NOMO-1 treated with dmso at 0.1 percent for 144 hours (cell line): ENCODE data around the gene SOAT2.
"Not testable (repeated sequence)": the region's sequence is repeated elsewhere in the genome, so short reads cannot be mapped to it uniquely, and the experiment has no call there.

Experiments used
- DNase-seq: peaks from one replicate; lab custom pipeline; 2025; ENCODE audit not compliant: unreplicated experiment; lab: John Stamatoyannopoulos, UW

SOAT2 gene

DNA sequence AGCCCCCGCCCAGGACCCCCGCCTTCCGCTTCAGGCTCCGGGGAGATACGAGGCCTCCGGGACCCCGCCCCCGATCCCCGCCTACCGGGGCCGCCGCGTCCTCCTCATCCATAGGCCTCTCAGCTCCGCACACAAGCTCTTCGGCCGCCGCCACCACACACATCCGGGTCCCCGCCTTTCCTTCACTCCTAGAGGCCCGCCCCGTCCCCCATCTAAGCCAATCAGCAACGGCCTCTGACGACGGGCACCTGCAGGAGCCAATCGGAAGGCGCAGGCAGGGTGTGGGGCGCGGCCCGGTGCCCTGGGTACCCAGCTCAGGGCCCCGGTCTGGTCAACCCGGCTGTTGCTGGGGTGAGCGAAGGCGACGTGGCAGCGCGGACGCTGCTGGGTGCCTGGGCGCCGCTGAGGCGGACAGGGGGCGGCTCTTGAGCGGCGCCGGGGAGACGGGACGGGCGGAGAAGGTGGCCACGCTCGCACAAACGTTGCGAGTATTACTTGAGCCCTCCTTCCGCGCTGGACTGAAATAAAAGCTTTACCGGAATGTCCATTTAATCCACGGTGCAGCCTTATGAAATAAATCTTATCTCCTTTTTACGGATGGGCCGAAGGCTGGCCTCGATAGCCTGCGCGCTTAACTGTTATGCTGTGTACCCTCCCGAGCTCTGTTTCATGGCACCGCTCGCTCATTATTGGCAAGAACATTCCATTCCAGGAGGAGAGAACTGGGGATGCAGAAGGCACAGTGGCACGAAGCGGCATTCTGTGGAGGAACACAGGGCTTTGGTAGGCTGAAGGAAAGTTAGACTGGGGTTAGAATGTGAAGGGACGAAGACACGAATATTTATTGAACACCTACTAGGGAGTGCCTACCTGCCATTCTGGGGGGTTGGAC is 23.8 kb upstream of the SOAT2 start, which contains the start of gene SPRYD3:
SPRYD3 (minus strand) TSS at position 165 of the 892 bp plus-strand sequence; CDS start at position 108, 57 bp downstream.
- DNase-seq = peak; percentile 93

DNA sequence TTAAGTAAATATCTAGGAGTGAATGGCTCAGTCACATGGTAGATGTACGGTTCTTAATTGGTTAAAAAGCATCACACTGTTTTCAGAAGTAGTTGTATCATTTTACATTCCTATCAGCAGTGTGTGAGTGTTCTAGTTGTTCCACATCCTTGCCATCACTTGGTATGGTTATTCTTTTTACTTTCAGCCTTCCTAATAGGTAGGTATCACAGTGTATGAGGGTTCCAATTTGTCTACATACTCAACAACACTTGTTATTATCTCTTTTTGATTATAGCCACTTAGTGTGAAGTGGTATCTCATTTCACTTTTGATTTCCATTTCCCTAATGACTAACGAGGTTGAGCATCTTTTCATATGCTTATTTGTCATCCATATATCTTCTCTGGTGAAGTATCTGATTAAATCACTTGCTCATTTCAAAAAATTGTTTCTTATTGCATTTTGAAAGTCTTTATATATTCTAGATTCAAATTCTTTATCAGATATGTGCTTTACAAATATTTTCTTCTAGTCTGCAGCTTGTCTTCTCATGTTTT is 20.6 kb upstream of the SOAT2 start:
- no peak for DNase-seq

GRCh38 chr12:53086361-53086760 is 16.9 kb upstream of the SOAT2 start:
- no peak for DNase-seq

- DNase-seq = no peak
Measured at GRCh38 chr12:53090105-53090504, 13.2 kb upstream of the SOAT2 start.

DNA sequence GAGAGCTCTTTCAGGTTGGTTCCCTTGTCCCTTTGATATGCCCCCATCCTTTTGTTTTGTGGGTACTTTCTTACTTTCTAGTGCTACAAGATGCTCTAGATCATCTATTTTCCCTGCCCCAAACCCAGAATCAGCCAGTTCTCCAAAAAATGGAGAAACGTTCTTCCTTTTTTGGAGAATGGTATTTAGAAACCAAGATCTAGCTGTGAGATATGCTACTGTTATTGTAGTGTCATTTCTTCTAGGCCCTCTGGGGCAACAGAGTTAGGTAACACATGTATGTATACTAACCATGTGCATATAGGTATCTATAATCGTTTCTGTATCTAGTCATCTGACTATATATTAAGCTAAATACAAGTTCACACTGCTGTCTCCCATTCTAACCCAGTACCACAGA is 12.7 kb upstream of the SOAT2 start:
- no peak for DNase-seq

- DNase-seq = no peak
Measured at GRCh38 chr12:53091756-53092155, 11.5 kb upstream of the SOAT2 start.

DNA sequence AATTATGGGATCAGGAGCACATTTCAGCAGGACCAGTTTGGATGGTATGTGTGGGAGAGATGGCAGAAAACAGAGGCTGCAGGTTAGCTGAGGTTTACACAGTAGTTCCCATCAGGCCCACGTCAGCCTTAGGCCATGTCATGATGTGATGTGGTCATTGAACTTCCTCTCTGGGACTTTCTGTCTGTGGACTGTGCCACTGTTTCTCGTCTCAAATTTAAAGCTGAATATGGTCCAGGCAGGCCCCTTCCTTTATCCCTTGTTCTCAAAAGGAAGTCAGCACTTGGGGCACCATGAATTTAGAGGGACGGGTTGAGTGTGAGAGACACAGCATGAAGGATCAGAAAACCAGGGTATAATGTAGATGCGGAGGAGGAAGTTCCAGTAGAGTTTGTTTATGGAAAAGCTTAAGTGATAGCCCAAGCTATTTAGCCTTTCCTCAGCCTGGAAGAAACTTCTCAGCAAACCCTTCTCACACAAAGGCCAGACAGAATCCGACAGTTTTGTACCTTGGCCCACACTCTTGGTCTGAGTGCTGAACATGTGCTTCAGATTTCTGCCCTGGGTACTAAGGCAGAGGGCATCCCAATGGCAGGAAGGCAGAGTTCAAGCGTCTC is 9.4 kb upstream of the SOAT2 start:
- no peak for DNase-seq

DNA sequence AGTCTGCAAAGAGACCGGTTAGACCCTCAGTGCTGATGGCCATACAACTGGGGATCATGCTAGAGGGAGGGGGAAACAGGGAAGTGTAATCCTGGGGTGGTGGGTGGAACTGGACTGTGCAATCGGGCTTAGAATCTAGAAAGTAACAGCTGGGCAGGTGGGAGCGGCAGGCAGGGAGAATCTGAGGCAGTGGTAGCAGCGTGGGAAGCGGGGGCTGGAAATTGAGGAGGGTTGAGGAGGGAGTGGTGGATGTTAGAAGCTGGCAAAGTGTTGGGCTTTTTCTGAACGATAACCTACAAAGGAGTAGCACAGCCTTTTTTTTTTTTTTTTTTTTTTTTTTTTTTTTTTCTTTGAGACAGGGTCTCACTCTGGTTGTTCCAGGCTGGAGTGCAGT is 8.9 kb upstream of the SOAT2 start:
- DNase-seq = no peak

DNA sequence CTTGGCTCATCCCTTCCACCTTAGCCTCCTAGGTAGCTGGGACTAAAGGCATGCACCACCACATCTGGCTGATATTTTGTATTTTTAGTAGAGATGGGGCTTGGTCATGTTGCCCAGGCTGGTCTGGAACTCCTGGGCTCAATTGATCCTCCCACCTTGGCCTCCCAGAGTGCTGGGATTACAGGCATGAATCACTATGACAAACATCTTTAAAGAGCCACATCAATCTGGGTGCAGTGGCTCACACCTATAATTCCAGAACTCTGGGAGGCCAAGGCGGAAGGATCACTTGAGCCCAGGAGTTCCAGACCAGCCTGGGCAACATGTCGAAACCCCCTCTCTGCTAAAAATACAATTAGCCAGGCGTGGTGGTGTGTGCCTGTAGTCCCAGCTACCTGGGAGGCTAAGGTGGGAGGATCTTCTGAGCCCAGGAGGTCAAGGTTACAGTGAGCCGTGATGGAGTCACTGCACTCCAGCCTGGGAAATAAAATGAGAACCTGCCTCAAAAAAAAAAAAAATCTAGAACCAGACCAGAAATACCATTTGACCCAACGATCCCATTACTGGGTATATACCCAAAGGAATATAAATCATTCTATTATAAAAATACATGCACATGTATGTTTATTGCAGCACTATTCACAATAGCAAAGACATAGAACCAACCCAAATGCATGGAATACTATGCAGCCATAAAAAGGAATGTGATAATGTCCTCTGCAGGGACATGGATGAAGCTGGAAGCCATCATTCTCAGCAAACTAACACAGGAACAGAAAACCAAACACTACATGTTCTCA is 8.3 kb upstream of the SOAT2 start:
- DNase-seq = not testable (repeated sequence)

- not testable (repeated sequence) for DNase-seq
Measured at GRCh38 chr12:53095596-53095895, 7.7 kb upstream of the SOAT2 start.

DNA sequence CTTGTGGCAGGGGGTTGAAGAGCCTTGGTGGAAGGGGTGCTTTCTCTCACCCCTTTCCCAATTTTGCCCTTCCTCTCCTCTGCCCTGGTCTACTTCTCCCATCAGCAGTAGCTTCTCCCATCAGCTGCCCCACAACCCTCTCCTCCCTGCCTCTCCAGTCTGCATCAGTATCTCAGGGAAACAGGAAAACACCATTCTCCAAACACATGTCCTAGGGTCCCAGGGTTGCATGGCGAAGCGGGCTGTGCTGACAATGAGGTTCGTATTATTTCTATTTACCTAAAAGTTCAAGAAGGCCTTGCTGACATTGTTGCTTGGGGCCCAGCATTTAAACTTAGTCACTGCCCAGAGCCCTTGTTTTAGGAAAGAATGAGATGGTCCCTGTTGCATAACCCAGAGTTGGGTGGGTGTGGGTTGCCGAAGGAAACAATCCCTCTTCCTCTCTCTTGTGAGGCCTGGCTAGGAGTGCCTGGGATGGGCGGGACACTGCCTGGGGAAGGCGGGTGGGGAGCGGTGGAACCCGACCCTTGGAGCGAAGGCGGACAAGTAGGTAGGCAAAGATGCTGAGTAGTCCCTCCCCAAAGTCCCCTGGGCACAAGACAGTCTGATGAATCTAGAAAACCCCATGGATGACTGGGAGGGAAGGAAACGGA is 7.1 kb upstream of the SOAT2 start:
- no peak for DNase-seq

GRCh38 chr12:53096759-53097158 is 6.5 kb upstream of the SOAT2 start:
- no peak for DNase-seq

GRCh38 chr12:53097207-53097563 is 6.1 kb upstream of the SOAT2 start:
- no peak for DNase-seq

DNA sequence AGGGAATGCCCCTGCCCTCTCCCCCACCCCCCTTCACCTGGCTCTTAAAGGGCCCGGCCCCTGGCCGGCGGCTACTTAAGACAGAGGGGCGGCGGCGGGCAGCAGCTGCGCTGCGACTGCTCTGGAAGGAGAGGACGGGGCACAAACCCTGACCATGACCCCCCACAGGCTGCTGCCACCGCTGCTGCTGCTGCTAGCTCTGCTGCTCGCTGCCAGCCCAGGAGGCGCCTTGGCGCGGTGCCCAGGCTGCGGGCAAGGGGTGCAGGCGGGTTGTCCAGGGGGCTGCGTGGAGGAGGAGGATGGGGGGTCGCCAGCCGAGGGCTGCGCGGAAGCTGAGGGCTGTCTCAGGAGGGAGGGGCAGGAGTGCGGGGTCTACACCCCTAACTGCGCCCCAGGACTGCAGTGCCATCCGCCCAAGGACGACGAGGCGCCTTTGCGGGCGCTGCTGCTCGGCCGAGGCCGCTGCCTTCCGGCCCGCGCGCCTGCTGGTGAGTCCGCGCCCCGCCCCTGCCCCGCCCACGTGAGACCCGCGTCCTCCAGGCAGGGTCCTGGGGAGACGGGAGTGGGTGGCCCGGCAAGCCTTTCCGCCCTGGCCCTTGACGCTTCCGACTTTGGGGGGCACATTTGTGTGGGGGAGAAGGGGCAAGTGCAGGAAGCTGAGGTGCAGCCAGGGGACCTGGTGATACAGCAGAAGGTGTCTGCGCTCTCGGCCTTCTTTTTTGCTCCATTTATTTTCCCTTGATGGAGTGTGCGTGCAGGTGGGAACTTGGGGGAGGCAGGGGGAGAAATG is 5.5 kb upstream of the SOAT2 start, which contains the start of gene IGFBP6:
IGFBP6 (plus strand) TSS at position 104 of the 790 bp plus-strand sequence; CDS start at position 155, 51 bp downstream.
- no peak for DNase-seq

GRCh38 chr12:53098354-53098981 is 4.8 kb upstream of the SOAT2 start:
- DNase-seq = no peak

DNA sequence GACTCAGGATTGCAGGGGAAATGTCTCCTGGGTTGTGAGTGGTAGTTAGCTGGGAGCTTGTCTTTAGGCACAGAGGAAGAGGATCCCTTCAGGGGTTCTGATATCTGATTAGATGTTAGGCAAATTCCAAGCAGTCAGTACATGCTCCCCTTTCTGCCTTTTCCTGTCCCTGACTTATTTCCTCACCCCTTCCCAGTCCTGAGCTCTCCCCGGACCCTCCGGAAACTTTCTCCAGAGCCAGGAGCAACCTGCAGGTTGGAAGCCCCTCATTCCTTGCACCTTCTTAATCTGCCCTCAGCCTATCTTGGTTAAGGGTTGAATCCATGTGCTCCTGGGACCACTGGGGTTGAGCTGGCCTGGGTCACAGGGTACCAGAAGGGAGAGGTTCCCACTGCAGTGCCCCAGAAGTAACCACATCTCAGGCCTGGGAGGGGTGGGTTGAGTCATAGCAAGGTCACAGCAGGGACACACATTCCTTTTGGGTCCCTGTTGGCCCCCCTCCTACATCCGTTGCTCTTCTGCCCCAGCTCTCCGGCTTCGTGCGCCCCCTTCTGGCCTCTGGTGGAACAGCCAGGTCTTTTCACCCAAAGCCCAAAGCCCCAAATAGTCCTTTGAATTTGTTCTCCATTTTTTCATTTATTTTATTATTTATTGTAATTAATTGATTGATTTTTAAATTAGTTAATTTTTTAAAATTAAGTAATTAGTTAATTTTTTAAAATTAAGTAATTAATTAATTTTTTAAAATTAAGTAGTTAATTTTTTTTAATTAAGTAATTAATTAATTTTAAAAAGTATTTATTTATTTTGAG is 4.0 kb upstream of the SOAT2 start:
- DNase-seq = peak; percentile 71

DNA sequence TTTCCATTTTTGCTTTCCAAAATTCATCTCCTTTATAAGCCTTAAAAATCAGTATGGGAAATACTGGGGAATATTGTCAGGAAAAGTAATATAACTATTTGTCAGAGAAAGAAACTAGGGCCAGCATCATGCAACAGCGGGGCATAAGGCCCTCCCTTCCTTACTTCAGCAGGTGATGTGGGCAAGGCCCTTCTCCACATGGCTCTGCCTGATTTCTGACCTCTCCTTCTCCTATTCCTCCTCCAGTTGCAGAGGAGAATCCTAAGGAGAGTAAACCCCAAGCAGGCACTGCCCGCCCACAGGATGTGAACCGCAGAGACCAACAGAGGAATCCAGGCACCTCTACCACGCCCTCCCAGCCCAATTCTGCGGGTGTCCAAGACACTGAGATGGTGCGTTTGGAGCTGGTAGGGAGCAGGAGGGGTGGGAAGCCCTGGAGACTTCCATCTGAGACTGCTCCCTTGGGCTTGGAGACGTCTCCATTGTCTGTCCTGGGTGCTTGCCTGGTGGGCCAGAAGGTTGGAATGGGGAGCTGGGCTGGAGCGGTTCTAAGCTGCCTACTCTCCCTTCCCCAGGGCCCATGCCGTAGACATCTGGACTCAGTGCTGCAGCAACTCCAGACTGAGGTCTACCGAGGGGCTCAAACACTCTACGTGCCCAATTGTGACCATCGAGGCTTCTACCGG is 2.7 kb upstream of the SOAT2 start:
- no peak for DNase-seq

DNA sequence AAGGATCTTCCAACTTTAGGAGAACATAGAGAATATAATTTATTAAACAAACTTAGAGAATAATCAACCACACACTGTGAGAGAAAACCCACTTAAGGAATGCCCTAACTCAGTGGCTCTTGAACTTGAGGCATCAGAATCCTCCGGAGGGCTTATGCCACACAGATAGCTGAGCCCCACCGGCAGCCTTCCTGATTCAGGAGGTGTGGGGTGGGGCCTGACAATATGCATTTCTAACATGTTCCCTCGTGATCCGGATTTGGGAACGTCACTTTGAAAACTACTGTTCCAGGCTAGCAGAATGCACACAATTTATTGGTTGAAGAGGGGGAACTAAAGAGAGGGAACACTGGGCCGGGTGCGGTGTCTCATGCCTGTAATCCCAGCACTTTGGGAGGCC is 2.0 kb upstream of the SOAT2 start:
- no peak for DNase-seq
